Stimulated activated CD4-positive, alpha-beta T cell treated with anti-CD3 and anti-CD28 coated beads, Interleukin-15, amount 100 ng/mL, for 24 hours (primary cell): ENCODE data around the gene GJB4.
"Not testable (repeated sequence)": the region's sequence is repeated elsewhere in the genome, so short reads cannot be mapped to it uniquely, and the experiment has no call there.

Experiments used
- DNase-seq: peaks from one replicate; pipeline ENCODE4 v3.0.0-alpha.2; 2020

The GJB4 gene

GRCh38 chr1:34747638-34747941 lies 11.9 kb upstream of the GJB4 start:
- DNase-seq: no peak

GRCh38 chr1:34749992-34750391 lies 9.5 kb upstream of the GJB4 start:
- DNase-seq: no peak

GRCh38 chr1:34750610-34751009 lies 8.9 kb upstream of the GJB4 start:
- no peak for DNase-seq

- DNase-seq: no peak
Observed at GRCh38 chr1:34753163-34753562, 6.4 kb upstream of the GJB4 start.

GRCh38 chr1:34754964-34755637 lies 4.4 kb upstream of the GJB4 start, which contains the start of gene GJB5:
GJB5 (plus strand) TSS chr1:34755047; CDS start chr1:34757331, 2,284 bp downstream.
- DNase-seq: no peak

- no peak for DNase-seq
Observed at GRCh38 chr1:34755961-34756360, 3.6 kb upstream of the GJB4 start.

GRCh38 chr1:34757386-34757785 lies 2.2 kb upstream of the GJB4 start:
- no peak for DNase-seq

GRCh38 chr1:34758751-34759150 lies 789 bp upstream of the GJB4 start:
- no peak for DNase-seq

GRCh38 chr1:34761176-34761761 lies 1.7 kb downstream of the GJB4 start:
- no peak for DNase-seq

- DNase-seq: no peak
Observed at GRCh38 chr1:34761776-34762307, 2.3 kb downstream of the GJB4 start.

- no peak for DNase-seq
Observed at GRCh38 chr1:34762474-34763141, 3.1 kb downstream of the GJB4 start.

GRCh38 chr1:34763142-34763781 lies 3.7 kb downstream of the GJB4 start:
- DNase-seq: no peak

- no peak for DNase-seq
Observed at GRCh38 chr1:34768856-34769255, 9.3 kb downstream of the GJB4 start.

- no peak for DNase-seq
Observed at GRCh38 chr1:34770891-34771504, 11.5 kb downstream of the GJB4 start.

GRCh38 chr1:34771573-34772371 lies 12.2 kb downstream of the GJB4 start:
- no peak for DNase-seq

GRCh38 chr1:34773114-34773513 lies 13.6 kb downstream of the GJB4 start:
- not testable (repeated sequence) for DNase-seq

- no peak for DNase-seq
Observed at GRCh38 chr1:34774957-34775356, 15.4 kb downstream of the GJB4 start.

GRCh38 chr1:34776911-34777310 lies 17.4 kb downstream of the GJB4 start:
- DNase-seq: no peak

GRCh38 chr1:34777519-34778321 lies 18.2 kb downstream of the GJB4 start:
- no peak for DNase-seq

- DNase-seq: no peak
Observed at GRCh38 chr1:34778381-34778780, 18.8 kb downstream of the GJB4 start.

GRCh38 chr1:34779005-34779404 lies 19.5 kb downstream of the GJB4 start:
- DNase-seq: no peak

- no peak for DNase-seq
Observed at GRCh38 chr1:34779526-34779925, 20.0 kb downstream of the GJB4 start.
